AG20443 (cell line): ENCODE measurements around the gene NUP210.

Experiments
- DNase-seq: peaks from one replicate; pipeline ENCODE4 v3.0.0; 2012; ENCODE audit warnings: low spot score, mixed read lengths

Gene NUP210

GRCh38 chr3:13289771-13290285 is 130.3 kb downstream of the NUP210 start:
- no peak for DNase-seq

GRCh38 chr3:13288732-13289718 is 131.1 kb downstream of the NUP210 start:
- DNase-seq, result no peak

GRCh38 chr3:13287833-13288232 is 132.3 kb downstream of the NUP210 start:
- no peak for DNase-seq

GRCh38 chr3:13286873-13287272 is 133.2 kb downstream of the NUP210 start:
- no peak for DNase-seq

GRCh38 chr3:13285007-13285567 is 135.0 kb downstream of the NUP210 start:
- no peak for DNase-seq

GRCh38 chr3:13283877-13284264 is 136.3 kb downstream of the NUP210 start:
- DNase-seq, result no peak

GRCh38 chr3:13282986-13283876 is 136.9 kb downstream of the NUP210 start:
- DNase-seq, result peak; percentile 56

- DNase-seq, result no peak
Measured at GRCh38 chr3:13282358-13282985, 137.7 kb downstream of the NUP210 start.

- no peak for DNase-seq
Measured at GRCh38 chr3:13281507-13282357, 138.4 kb downstream of the NUP210 start.

GRCh38 chr3:13280811-13281506 is 139.2 kb downstream of the NUP210 start:
- DNase-seq, result no peak

- DNase-seq, result no peak
Measured at GRCh38 chr3:13280122-13280790, 139.9 kb downstream of the NUP210 start.

GRCh38 chr3:13279532-13279910 is 140.6 kb downstream of the NUP210 start:
- no peak for DNase-seq

GRCh38 chr3:13278783-13279531 is 141.2 kb downstream of the NUP210 start:
- no peak for DNase-seq

GRCh38 chr3:13277860-13278531 is 142.1 kb downstream of the NUP210 start:
- peak; percentile 46 for DNase-seq

GRCh38 chr3:13277196-13277813 is 142.8 kb downstream of the NUP210 start:
- DNase-seq, result no peak

GRCh38 chr3:13276438-13277195 is 143.5 kb downstream of the NUP210 start:
- no peak for DNase-seq
